IMR-90 (cell line): ENCODE measurements around the gene ZNF780B. TPM values are rescaled to one million over a fixed set of nuclear protein-coding genes. Genes with fewer than 3 reads are reported as not detected.
A peak's percentile ranks its signal among the peaks of the same experiment; 100 is the strongest.

Experiments used
- ATAC-seq: fragments of 200-7000 bp; cut with Tn5 transposase; 2 replicates; pipeline ENCODE4 v1.9.1; 2020; ENCODE audit warnings: low read depth, mild to moderate bottlenecking, moderate library complexity
- BruUV-seq: library from RNA; stranded (reverse); fragments of 400-500 nt; replicated peaks from 2 replicates; lab custom pipeline; 2021; lab: Mats Ljungman, UMichigan
- CTCF ChIA-PET: fragments of 300-600 bp; formaldehyde crosslinking; extraction: SDS; loops from one replicate; lab custom pipeline; 2021; ENCODE audit warnings: antibody characterized with exemption; lab: Yijun Ruan, JAX
- POLR2A ChIA-PET: fragments of 300-600 bp; sonication (Branson Sonifier 250); formaldehyde crosslinking; loops from one replicate; lab custom pipeline; 2022; ENCODE audit warnings: antibody characterized with exemption; ENCODE audit not compliant: unreplicated experiment; lab: Charles Lee
- DNase-seq: peaks from one replicate; pipeline ENCODE4 v3.0.0; 2013
- H2AFZ ChIP-seq: replicated peaks from 2 replicates; pipeline ENCODE3; 2013; ENCODE audit warnings: low read length, mild to moderate bottlenecking; ENCODE audit not compliant: poor library complexity
- H2AK5ac ChIP-seq: 2 replicates; pipeline ENCODE4 v1.6.1; 2013; ENCODE audit warnings: low read depth, low read length, inconsistent platforms
- H2AK9ac ChIP-seq: replicated peaks from 2 replicates; pipeline ENCODE3; 2013; ENCODE audit warnings: mild to moderate bottlenecking, low read depth, low read length, moderate library complexity; ENCODE audit not compliant: poor library complexity
- H2BK120ac ChIP-seq: 2 replicates; pipeline ENCODE4 v1.6.1; 2013; ENCODE audit warnings: low read depth, low read length, inconsistent platforms
- H2BK15ac ChIP-seq: 3 replicates; pipeline ENCODE4 v1.6.1; 2013; ENCODE audit warnings: low read depth, low read length, inconsistent platforms
- H2BK20ac ChIP-seq: 2 replicates; pipeline ENCODE4 v1.6.1; 2013; ENCODE audit warnings: low read depth, mild to moderate bottlenecking, inconsistent platforms, low read length, moderate library complexity
- H2BK5ac ChIP-seq: 2 replicates; pipeline ENCODE4 v1.6.1; 2013; ENCODE audit warnings: mild to moderate bottlenecking, low read depth, low read length, inconsistent platforms; ENCODE audit not compliant: poor library complexity, severe bottlenecking
- H3K14ac ChIP-seq: replicated peaks from 2 replicates; pipeline ENCODE4 v1.6.1; 2013; ENCODE audit warnings: low read depth, low read length, inconsistent platforms
- H3K18ac ChIP-seq: 2 replicates; pipeline ENCODE4 v1.6.1; 2013; ENCODE audit warnings: low read depth, low read length, control low read depth
- H3K23ac ChIP-seq: 2 replicates; pipeline ENCODE4 v1.6.1; 2013; ENCODE audit warnings: low read depth, low read length, inconsistent platforms
- H3K27ac ChIP-seq: 2 replicates; pipeline ENCODE4 v1.5.1; 2013; ENCODE audit warnings: mild to moderate bottlenecking, control low read depth, low read length; ENCODE audit not compliant: insufficient read depth
- H3K27me3 ChIP-seq: 2 replicates; pipeline ENCODE4 v1.6.1; 2013; ENCODE audit warnings: low read length; ENCODE audit not compliant: control insufficient read depth, insufficient read depth
- H3K36me3 ChIP-seq: 2 replicates; pipeline ENCODE4 v1.6.1; 2013; ENCODE audit warnings: low read length, mixed read lengths; ENCODE audit not compliant: control insufficient read depth, insufficient read depth
- H3K4ac ChIP-seq: 2 replicates; pipeline ENCODE4 v1.6.1; 2013; ENCODE audit warnings: low read depth, low read length, inconsistent platforms
- H3K4me1 ChIP-seq: 2 replicates; pipeline ENCODE4 v1.6.1; 2013; ENCODE audit warnings: low read length, mixed read lengths; ENCODE audit not compliant: control insufficient read depth, insufficient read depth
- H3K4me2 ChIP-seq: 2 replicates; pipeline ENCODE4 v1.6.1; 2013; ENCODE audit warnings: low read depth, mild to moderate bottlenecking, control low read depth, low read length, moderate library complexity
- H3K4me3 ChIP-seq: 2 replicates; pipeline ENCODE4 v1.5.1; 2013; ENCODE audit warnings: low read depth, mild to moderate bottlenecking, control low read depth, low read length, moderate library complexity; ENCODE audit not compliant: insufficient read depth
- H3K56ac ChIP-seq: 2 replicates; pipeline ENCODE4 v1.6.1; 2013; ENCODE audit warnings: low read length, inconsistent platforms; ENCODE audit not compliant: insufficient read depth; ENCODE audit errors: extremely low read depth
- H3K79me1 ChIP-seq, 2 experiments: 2 replicates each; pipeline ENCODE4 v1.6.1; 2013; ENCODE audit warnings: low read length in 2 of 2, inconsistent platforms in 1 of 2, low read depth in 1 of 2
- H3K9ac ChIP-seq: 2 replicates; pipeline ENCODE4 v1.6.1; 2013; ENCODE audit warnings: low read depth, low read length, control low read depth
- H3K9me1 ChIP-seq: 2 replicates; pipeline ENCODE4 v1.6.1; 2013; ENCODE audit warnings: low read length, inconsistent platforms; ENCODE audit not compliant: insufficient read depth
- H3K9me3 ChIP-seq: 2 replicates; pipeline ENCODE4 v1.6.1; 2013; ENCODE audit warnings: low read length; ENCODE audit not compliant: control insufficient read depth, insufficient read depth
- H4K20me1 ChIP-seq: 2 replicates; pipeline ENCODE4 v1.6.1; 2013; ENCODE audit warnings: low read length, inconsistent platforms; ENCODE audit not compliant: insufficient read depth
- H4K5ac ChIP-seq: 2 replicates; pipeline ENCODE4 v1.6.1; 2013; ENCODE audit warnings: mild to moderate bottlenecking, low read depth, low read length, control low read depth
- H4K8ac ChIP-seq, 2 experiments: 2 replicates each; pipeline ENCODE4 v1.6.1; 2013; ENCODE audit warnings: low read depth in 2 of 2, low read length in 2 of 2, control low read depth in 1 of 2, inconsistent platforms in 1 of 2
- H4K91ac ChIP-seq: 2 replicates; pipeline ENCODE4 v1.6.1; 2013; ENCODE audit warnings: low read depth, low read length, inconsistent platforms; ENCODE audit not compliant: insufficient read depth
- BHLHE40 ChIP-seq: fragments of 150-350 bp; IDR thresholded peaks from 2 replicates; pipeline ENCODE4 v1.6.1; 2016; ENCODE audit warnings: mild to moderate bottlenecking, low read depth, low read length
- CEBPB ChIP-seq: IDR thresholded peaks from 2 replicates; pipeline ENCODE4 v1.6.1; 2012; ENCODE audit warnings: low read depth, low read length, improper control_type of control experiment
- CHD1 ChIP-seq: IDR thresholded peaks from 2 replicates; pipeline ENCODE4 v1.6.1; 2012; ENCODE audit warnings: low read depth, low read length, improper control_type of control experiment
- RCOR1 ChIP-seq: IDR thresholded peaks from 2 replicates; pipeline ENCODE4 v1.6.1; 2012; ENCODE audit warnings: mild to moderate bottlenecking, low read length, improper control_type of control experiment; ENCODE audit not compliant: insufficient replicate concordance
- WGBS, 2 experiments: methylation state at CpG; one replicate each; pipeline versions ENCODE4 v1.1.5 to v1.1.7; 2013; ENCODE audit warnings: missing lambda C conversion rate in 2 of 2; ENCODE audit not compliant: insufficient read length in 1 of 2; ENCODE audit errors: extremely low coverage in 2 of 2; 5-methylcytosine and 5-hydroxymethylcytosine counted together
- dilution Hi-C: fragments of 300-500 bp; cut with HindIII; formaldehyde crosslinking; loops from one replicate; pipeline ENCODE4 v1.14.3; 2018; ENCODE audit warnings: low sequenced_read_pairs; ENCODE audit not compliant: unreplicated experiment
- in situ Hi-C: fragments of 300-500 bp; cut with MboI; formaldehyde crosslinking; loops from 3 replicates; pipeline ENCODE4 v1.14.3; 2019; ENCODE audit warnings: low sequenced_read_pairs, inconsistent platforms, mixed read lengths
- intact Hi-C: fragments of 100-400 bp; cut with micrococcal nuclease; formaldehyde crosslinking; loops from 2 replicates; pipeline ENCODE4 v1.10.0; 2022
- polyA plus RNA-seq, 3 experiments: library from polyadenylated mRNA; depleted of rRNA; stranded (reverse); fragments of >200 nt; gene quantifications; 2 replicates each; pipeline ENCODE4 v1.2.3, GENCODE V29; 2012; ENCODE audit warnings: low replicate concordance in 1 of 3
- total RNA-seq: library from RNA; depleted of rRNA; stranded (reverse); fragments of >200 nt; gene quantifications from 2 replicates; pipeline ENCODE4 v1.2.3, GENCODE V29; 2012

Gene ZNF780B
- total and polyA plus RNA-seq, 2 of the 4 experiments (the other 2 are of a cell fraction) = 3.7 to 19.9 TPM

DNA sequence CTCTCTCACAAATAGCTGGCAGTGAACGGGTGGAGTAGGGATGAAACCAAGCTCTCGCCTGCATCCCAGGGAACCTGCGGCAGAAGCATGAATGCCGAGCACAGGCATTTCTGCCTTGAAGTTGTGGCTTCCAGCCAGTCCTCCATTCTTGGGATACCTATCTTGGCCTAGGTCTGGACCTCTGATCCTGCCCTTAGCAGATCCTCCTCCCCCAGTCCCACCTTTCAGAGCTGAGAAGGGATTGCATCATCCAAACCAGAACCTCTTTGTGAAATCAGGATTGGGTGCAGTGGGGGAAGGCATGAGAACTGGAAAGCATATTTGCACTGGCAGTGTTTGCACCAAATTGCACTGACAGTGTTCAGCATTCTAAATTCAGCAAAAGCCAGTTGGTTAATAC is 28.9 kb upstream of the ZNF780B start:
- no peak overlapping the region for H3K9ac ChIP-seq
- H3K4me1 ChIP-seq = no peaks in the 10 kb centered on the region
- DNase-seq = no peak
- H2BK20ac ChIP-seq = no peak overlapping the region
- H2BK15ac ChIP-seq = no peak overlapping the region
- BruUV-seq = no TSS peak
- no peaks in the 10 kb centered on the region for H4K20me1 ChIP-seq
- H3K4me2 ChIP-seq = no peak overlapping the region
- H4K91ac ChIP-seq = no peak overlapping the region
- dilution Hi-C loops (no loop called here), in situ Hi-C loops (no loop called here), intact Hi-C loops (no loop called here)
- H2AK5ac ChIP-seq = no peak overlapping the region
- no peak overlapping the region for H3K14ac ChIP-seq
- no peak overlapping the region for H3K4me3 ChIP-seq
- no peak overlapping the region for H3K23ac ChIP-seq
- no peak for ATAC-seq
- H3K27ac ChIP-seq = no peak overlapping the region
- H2AFZ ChIP-seq = no peak overlapping the region
- H4K8ac ChIP-seq = no peak overlapping the region
- H2BK120ac ChIP-seq = no peak overlapping the region
- H3K56ac ChIP-seq = no peak overlapping the region
- POLR2A ChIA-PET = no interaction called here
- peaks cover 22% of the 10 kb centered on the region for H3K36me3 ChIP-seq
- no peaks in the 10 kb centered on the region; the same call in 1 of the 2 replicates for H3K9me3 ChIP-seq
- no peak overlapping the region for H4K5ac ChIP-seq
- H3K9me1 ChIP-seq = peaks cover 5% of the 10 kb centered on the region; the same call in 1 of the 2 replicates
- H3K79me1 ChIP-seq = peaks cover 11 to 21% of the 10 kb centered on the region in 2 experiments; a peak in 3 of 4 replicates
- 90% methylated on average over 4 of the region's 4 CpGs; no CpG with 5 or more reads in 1 of the 2 experiments for WGBS, 2 experiments
- no peak overlapping the region for H3K4ac ChIP-seq
- H2AK9ac ChIP-seq = no peak overlapping the region
- TF ChIP-seq RCOR1 = no peak
- peak; percentile 33; the same call in 1 of the 2 replicates for TF ChIP-seq CEBPB
- no peak for TF ChIP-seq CHD1
- TF ChIP-seq BHLHE40 = no peak
- CTCF ChIA-PET = no interaction called here
- no peaks in the 10 kb centered on the region for H3K27me3 ChIP-seq
- H3K18ac ChIP-seq = no peak overlapping the region
- H2BK5ac ChIP-seq = no peak overlapping the region
